Brain microvascular endothelial cell (primary cell): ENCODE results near the gene DCTN5.

Experiments used
- DNase-seq: peaks from one replicate; pipeline ENCODE4 v3.0.0-alpha.2; 2020
- H3K27ac ChIP-seq: fragments of 250-450 bp; sonication (Bioruptor Pico); 2 replicates; pipeline ENCODE4 v1.5.1; 2020; ENCODE audit warnings: mild to moderate bottlenecking, moderate library complexity
- H3K27me3 ChIP-seq: fragments of 250-450 bp; sonication (Bioruptor Pico); replicated peaks from 2 replicates; pipeline ENCODE4 v1.5.1; 2020; ENCODE audit warnings: mild to moderate bottlenecking
- H3K36me3 ChIP-seq: fragments of 250-450 bp; sonication (Bioruptor Pico); replicated peaks from 2 replicates; pipeline ENCODE4 v1.5.1; 2020; ENCODE audit warnings: mild to moderate bottlenecking
- H3K4me3 ChIP-seq: 2 replicates; pipeline ENCODE4 v1.5.1; 2011; ENCODE audit warnings: low read depth, mild to moderate bottlenecking, control low read depth, low read length, moderate library complexity
- in situ Hi-C: cut with HindIII; loops from 2 replicates; pipeline ENCODE4 v1.10.0; 2017; ENCODE audit warnings: low sequenced_read_pairs, low pct_ligation_motif_present
- TF ChIP-seq, protein P1 (sequence below): IDR thresholded peaks from 2 replicates; pipeline ENCODE4 v1.5.1; 2011; ENCODE audit warnings: low read depth, mild to moderate bottlenecking, moderate library complexity, low read length, control low read depth, inconsistent platforms; ENCODE audit errors: missing control alignments

Gene DCTN5

DNA sequence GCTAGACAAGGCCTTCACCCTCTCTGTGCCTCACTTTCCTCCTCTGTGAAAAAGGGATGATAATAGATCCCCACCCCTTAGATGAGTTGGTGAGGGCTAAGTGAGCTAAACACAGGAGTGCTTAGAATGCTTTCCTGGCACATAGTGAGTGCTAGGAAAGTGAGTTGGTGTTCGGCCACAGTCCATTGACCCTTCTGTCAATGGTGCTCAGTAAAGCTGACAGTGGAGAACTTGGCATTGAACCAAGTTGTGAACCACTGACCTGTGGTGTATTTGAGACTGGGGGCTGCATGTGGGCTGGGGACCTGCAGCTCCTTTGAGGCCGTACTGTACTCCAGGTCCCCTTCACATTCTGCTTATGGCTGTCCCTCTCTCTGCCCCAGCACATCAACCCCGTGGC lies 42.2 kb downstream of the DCTN5 start:
- TF ChIP-seq, protein P1, sequence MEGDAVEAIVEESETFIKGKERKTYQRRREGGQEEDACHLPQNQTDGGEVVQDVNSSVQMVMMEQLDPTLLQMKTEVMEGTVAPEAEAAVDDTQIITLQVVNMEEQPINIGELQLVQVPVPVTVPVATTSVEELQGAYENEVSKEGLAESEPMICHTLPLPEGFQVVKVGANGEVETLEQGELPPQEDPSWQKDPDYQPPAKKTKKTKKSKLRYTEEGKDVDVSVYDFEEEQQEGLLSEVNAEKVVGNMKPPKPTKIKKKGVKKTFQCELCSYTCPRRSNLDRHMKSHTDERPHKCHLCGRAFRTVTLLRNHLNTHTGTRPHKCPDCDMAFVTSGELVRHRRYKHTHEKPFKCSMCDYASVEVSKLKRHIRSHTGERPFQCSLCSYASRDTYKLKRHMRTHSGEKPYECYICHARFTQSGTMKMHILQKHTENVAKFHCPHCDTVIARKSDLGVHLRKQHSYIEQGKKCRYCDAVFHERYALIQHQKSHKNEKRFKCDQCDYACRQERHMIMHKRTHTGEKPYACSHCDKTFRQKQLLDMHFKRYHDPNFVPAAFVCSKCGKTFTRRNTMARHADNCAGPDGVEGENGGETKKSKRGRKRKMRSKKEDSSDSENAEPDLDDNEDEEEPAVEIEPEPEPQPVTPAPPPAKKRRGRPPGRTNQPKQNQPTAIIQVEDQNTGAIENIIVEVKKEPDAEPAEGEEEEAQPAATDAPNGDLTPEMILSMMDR = no peak
- Histone ChIP-seq H3K27ac (no peak overlapping the region), H3K27me3 (no peaks in the 10 kb centered on the region), H3K4me3 (no peak overlapping the region), H3K36me3 (peaks cover 39% of the 10 kb centered on the region)
- in situ Hi-C loops = no loop called here
- DNase-seq = no peak

DNA sequence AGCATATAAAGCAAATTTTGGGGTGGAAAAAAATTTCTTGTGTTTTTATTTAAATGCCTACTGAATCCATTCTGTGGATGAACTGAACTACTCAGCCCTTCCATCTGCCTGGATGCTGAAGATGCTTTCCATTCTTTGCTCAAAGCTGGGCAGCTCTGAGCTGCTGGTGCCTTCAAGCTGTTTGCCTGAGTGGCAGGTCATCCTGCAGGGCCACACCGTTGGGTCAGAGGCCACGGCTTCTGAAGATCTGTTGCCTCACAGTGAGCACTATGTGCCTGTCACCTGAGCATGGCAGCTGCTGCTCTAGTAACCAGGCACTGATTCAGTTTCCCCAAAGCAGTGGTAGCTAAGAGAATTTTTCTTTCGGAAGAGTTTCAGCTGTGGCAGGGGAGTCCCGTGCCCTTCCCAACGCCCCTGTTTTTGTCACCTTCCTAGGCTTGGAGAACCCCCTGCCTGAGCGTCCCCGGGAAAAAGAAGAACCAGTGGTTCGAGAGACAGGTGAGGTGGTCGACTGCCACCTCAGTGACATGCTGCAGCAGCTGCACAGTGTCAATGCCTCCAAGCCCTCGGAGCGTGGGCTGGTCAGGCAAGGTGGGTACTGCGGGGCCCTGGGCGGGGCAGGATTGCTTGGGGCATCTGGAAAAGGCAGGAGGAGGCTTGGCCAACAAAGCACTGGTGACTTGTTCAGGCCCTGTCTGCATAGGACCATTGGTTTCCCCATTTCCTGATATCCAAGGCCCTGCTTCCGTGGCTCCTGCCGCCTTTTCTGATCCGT lies 46.0 kb downstream of the DCTN5 start:
- TF ChIP-seq, protein P1 = no peak
- no peaks in the 10 kb centered on the region for H3K27me3 ChIP-seq
- no peak overlapping the region for H3K27ac ChIP-seq
- H3K4me3 ChIP-seq = no peak overlapping the region
- peaks cover 51% of the 10 kb centered on the region for H3K36me3 ChIP-seq
- in situ Hi-C loops = no loop called here
- no peak for DNase-seq

DNA sequence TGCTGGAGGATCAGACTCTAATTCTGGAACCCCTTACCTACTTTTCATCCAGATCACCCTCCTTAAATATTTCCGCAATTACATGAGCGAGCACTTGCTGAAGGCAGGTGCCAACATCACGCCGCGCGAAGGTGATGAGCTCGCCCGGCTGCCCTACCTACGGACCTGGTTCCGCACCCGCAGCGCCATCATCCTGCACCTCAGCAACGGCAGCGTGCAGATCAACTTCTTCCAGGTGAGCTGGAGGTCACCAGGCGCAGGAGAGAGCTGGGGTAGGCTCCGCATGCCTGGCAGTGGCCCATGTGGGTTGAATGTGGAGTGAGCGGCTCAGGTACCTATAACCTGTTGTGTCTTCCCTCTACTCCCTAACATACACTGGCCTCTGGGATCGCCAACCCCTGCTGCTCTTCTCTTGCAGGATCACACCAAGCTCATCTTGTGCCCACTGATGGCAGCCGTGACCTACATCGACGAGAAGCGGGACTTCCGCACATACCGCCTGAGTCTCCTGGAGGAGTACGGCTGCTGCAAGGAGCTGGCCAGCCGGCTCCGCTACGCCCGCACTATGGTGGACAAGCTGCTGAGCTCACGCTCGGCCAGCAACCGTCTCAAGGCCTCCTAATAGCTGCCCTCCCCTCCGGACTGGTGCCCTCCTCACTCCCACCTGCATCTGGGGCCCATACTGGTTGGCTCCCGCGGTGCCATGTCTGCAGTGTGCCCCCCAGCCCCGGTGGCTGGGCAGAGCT lies 48.3 kb downstream of the DCTN5 start:
- in situ Hi-C loops = no loop called here
- TF ChIP-seq, protein P1 = no peak
- Histone ChIP-seq H3K27ac (no peak overlapping the region), H3K4me3 (no peak overlapping the region), H3K36me3 (peaks cover 37% of the 10 kb centered on the region), H3K27me3 (no peaks in the 10 kb centered on the region)
- no peak for DNase-seq

DNA sequence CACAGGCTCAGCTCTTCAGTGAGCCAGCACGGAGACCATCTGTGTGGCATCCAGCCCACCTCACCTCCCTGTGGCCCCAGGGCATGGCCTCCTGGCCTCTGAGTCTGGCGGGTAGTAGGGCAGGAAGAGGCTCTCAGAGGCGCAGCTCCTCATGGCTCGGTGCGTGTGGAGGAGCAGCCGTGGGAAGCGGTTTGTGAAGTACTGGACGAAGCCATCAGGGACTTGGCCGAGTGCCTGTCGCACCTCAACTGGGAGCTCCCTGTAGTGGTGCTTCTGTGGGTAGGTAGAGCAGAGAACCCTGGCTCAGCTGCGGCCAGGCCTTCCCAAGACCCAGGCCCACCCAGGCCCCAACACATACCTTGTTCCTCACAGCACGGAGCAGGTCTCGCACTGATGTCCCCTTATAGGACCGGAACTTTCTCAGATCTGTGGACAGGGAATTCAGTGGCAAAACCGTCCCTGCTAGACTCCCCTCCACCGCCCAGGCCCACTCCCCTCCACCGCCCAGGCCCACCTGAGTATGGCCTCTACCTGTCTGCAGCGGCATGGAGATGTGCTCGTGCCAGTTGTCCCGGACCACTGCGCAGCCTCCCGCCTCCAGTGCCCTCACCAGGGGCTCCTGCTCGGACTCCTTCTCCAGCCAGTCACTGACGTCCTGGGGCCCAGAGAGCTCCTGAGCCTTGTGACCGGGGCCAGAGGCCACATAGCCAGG lies 49.7 kb downstream of the DCTN5 start:
- H3K27me3 ChIP-seq = no peaks in the 10 kb centered on the region
- no peak overlapping the region for H3K27ac ChIP-seq
- in situ Hi-C loops = no loop called here
- DNase-seq = no peak
- peaks cover 37% of the 10 kb centered on the region for H3K36me3 ChIP-seq
- TF ChIP-seq, protein P1 = no peak
- no peak overlapping the region for H3K4me3 ChIP-seq

DNA sequence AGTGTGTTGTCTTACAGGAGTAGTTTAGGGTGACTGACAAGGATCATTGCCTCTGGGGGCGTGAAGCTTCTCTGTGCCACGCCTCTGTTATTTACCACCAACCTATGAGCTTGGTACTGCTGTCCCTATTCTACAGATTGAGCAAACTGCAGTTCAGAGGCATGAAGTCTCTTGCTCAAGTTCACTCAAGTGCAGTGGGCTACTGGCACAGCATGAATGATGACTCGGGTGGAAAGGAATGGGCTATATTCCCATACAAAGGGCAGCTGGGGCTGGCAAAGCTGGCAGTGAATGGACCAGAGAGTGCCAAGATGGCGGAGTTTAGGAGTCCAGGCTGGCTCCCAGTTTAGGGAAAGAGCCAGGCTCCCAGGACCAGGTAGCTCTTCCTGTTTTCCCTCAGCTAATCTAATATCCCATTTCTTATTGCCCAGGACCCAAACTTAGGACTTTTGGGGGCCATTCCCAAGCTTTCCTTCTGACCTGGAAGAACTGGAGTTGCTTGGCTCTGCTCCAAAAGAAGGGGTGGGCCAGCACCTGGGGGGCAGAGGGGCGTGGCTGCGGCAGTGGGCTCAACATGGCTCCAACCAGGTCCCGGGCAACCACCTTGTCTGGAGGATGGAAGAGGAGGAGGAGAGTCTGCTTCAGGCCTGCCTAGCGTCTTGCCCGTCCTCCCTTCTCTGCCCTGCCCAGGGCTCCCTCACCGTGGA lies 50.4 kb downstream of the DCTN5 start:
- TF ChIP-seq, protein P1 = no peak

More for the DNA sequence above, 50.4 kb downstream of the DCTN5 start:
- Histone ChIP-seq H3K36me3 (peaks cover 37% of the 10 kb centered on the region), H3K27ac (no peak overlapping the region), H3K27me3 (no peaks in the 10 kb centered on the region), H3K4me3 (no peak overlapping the region)
- in situ Hi-C loops = no loop called here
- DNase-seq = no peak
